NCI-H1930 (cell line): ENCODE measurements around the gene SLC1A4.
"Not testable (repeated sequence)": the region's sequence is repeated elsewhere in the genome, so short reads cannot be mapped to it uniquely, and the experiment has no call there.

Experiments
- DNase-seq, 2 experiments: peaks; one replicate each; lab custom pipeline; 2025; lab: John Stamatoyannopoulos, UW

The SLC1A4 gene

GRCh38 chr2:65026154-65026553, 37.0 kb downstream of the SLC1A4 start:
- DNase-seq: no peak

GRCh38 chr2:65026704-65027464, 37.7 kb downstream of the SLC1A4 start:
- DNase-seq: no peak

- DNase-seq: no peak
Observed at GRCh38 chr2:65027616-65028244, 38.5 kb downstream of the SLC1A4 start.

GRCh38 chr2:65030476-65031332, 41.5 kb downstream of the SLC1A4 start:
- no peak for DNase-seq

GRCh38 chr2:65031341-65032018, 42.3 kb downstream of the SLC1A4 start:
- no peak for DNase-seq

GRCh38 chr2:65032019-65032975, 43.1 kb downstream of the SLC1A4 start:
- no peak for DNase-seq

- DNase-seq: no peak
Observed at GRCh38 chr2:65033178-65033577, 44.0 kb downstream of the SLC1A4 start.

GRCh38 chr2:65033667-65034066, 44.5 kb downstream of the SLC1A4 start:
- not testable (repeated sequence) for DNase-seq

- no peak for DNase-seq
Observed at GRCh38 chr2:65035351-65035943, 46.2 kb downstream of the SLC1A4 start.

GRCh38 chr2:65037178-65037577, 48.0 kb downstream of the SLC1A4 start:
- no peak for DNase-seq

GRCh38 chr2:65039640-65040039, 50.4 kb downstream of the SLC1A4 start:
- DNase-seq: no peak

- peak; percentile 44 to 68 for DNase-seq
Observed at GRCh38 chr2:65040400-65041261, 51.4 kb downstream of the SLC1A4 start.

GRCh38 chr2:65043001-65043400, 53.8 kb downstream of the SLC1A4 start:
- no peak for DNase-seq

- DNase-seq: no peak
Observed at GRCh38 chr2:65044097-65044735, 55.0 kb downstream of the SLC1A4 start.

GRCh38 chr2:65045651-65046050, 56.5 kb downstream of the SLC1A4 start:
- no peak for DNase-seq

- no peak for DNase-seq
Observed at GRCh38 chr2:65046633-65047407, 57.6 kb downstream of the SLC1A4 start.

- no peak for DNase-seq
Observed at GRCh38 chr2:65049010-65049639, 59.9 kb downstream of the SLC1A4 start.

GRCh38 chr2:65050931-65051330, 61.7 kb downstream of the SLC1A4 start:
- no peak for DNase-seq
